Astrocyte (in vitro differentiated cells and primary cell): ENCODE measurements around the gene CEP128.

ENCODE experiments used
- EZH2 ChIP-seq: IDR thresholded peaks from 2 replicates; pipeline ENCODE4 v1.6.1; 2012; ENCODE audit warnings: mild to moderate bottlenecking, low read length, inconsistent platforms; ENCODE audit not compliant: insufficient read depth
- TF ChIP-seq, protein P1 (sequence below): IDR thresholded peaks from 2 replicates; pipeline ENCODE4 v1.5.1; 2011; ENCODE audit warnings: low read depth, mild to moderate bottlenecking, inconsistent platforms, low read length, moderate library complexity; ENCODE audit not compliant: insufficient read depth

DNA sequence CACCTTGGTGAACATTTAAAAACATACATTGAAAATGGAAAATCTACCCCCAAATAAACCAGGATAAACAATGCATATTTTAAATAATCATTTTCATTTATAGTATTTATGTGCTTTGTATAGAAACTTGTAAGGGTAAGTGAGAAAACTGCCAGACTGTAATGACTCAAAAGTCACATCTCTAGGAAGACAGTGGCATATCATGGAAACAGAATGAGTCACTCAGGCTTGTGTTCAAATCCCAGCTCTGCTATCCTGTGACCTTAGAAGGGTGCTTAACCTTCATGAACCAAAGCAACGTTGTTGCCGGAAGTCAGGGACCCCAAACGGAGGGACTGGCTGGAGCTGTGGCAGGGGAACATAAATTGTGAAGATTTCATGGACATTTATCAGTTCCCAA is 142.7 kb downstream of the CEP128 start:
- TF ChIP-seq, protein P1, sequence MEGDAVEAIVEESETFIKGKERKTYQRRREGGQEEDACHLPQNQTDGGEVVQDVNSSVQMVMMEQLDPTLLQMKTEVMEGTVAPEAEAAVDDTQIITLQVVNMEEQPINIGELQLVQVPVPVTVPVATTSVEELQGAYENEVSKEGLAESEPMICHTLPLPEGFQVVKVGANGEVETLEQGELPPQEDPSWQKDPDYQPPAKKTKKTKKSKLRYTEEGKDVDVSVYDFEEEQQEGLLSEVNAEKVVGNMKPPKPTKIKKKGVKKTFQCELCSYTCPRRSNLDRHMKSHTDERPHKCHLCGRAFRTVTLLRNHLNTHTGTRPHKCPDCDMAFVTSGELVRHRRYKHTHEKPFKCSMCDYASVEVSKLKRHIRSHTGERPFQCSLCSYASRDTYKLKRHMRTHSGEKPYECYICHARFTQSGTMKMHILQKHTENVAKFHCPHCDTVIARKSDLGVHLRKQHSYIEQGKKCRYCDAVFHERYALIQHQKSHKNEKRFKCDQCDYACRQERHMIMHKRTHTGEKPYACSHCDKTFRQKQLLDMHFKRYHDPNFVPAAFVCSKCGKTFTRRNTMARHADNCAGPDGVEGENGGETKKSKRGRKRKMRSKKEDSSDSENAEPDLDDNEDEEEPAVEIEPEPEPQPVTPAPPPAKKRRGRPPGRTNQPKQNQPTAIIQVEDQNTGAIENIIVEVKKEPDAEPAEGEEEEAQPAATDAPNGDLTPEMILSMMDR: no peak
- no peak for TF ChIP-seq EZH2
